K562 (cell line): ENCODE results near the gene MCM7. TPM values are rescaled to one million over a fixed set of nuclear protein-coding genes. Genes with fewer than 3 reads are reported as not detected.

Source experiments
- ATF1 ChIP-seq, 2 experiments: fragments of 450-650 bp in 1 of 2; IDR thresholded peaks; 2 replicates each; pipeline ENCODE4 v1.6.1; 2016; ENCODE audit warnings: missing compliant biosample characterization in 1 of 2, missing genetic modification characterization in 1 of 2
- FOXA3 ChIP-seq, 2 experiments: fragments of 450-650 bp in 1 of 2; sonication (generic) in 1 of 2; formaldehyde crosslinking; IDR thresholded peaks in 1 of 2; conservative IDR thresholded peaks in 1 of 2; 2 replicates each; pipeline versions ENCODE4 v1.4.0 to v1.8.0; 2020 to 2022; ENCODE audit warnings: mild to moderate bottlenecking in 2 of 2, missing genetic modification reagents in 1 of 2
- GATAD2B ChIP-seq: fragments of 450-650 bp; IDR thresholded peaks from 2 replicates; pipeline ENCODE4 v1.6.1; 2017; ENCODE audit warnings: mild to moderate bottlenecking, borderline replicate concordance
- LARP7 ChIP-seq: fragments of 450-650 bp; IDR thresholded peaks from 2 replicates; pipeline ENCODE4 v1.6.1; 2016
- NCOR1 ChIP-seq: fragments of 450-650 bp; IDR thresholded peaks from 2 replicates; pipeline ENCODE4 v1.6.1; 2016; ENCODE audit warnings: mild to moderate bottlenecking, moderate library complexity
- RBBP5 ChIP-seq: fragments of 200-600 bp; sonication (generic); IDR thresholded peaks from 2 replicates; pipeline ENCODE4 v1.6.1; 2012; ENCODE audit warnings: borderline replicate concordance, mild to moderate bottlenecking, low read length, control low read depth, inconsistent platforms; ENCODE audit not compliant: insufficient read depth, poor library complexity, severe bottlenecking
- SMAD1 ChIP-seq: fragments of 150-350 bp; IDR thresholded peaks from 2 replicates; pipeline ENCODE4 v1.6.1; 2014; ENCODE audit warnings: low read length, low read depth; ENCODE audit not compliant: partially characterized antibody
- SMAD4 ChIP-seq: fragments of 250-450 bp; sonication (Bioruptor Pico); conservative IDR thresholded peaks from 2 replicates; pipeline ENCODE4 v1.8.0; 2021; ENCODE audit warnings: inconsistent platforms, mild to moderate bottlenecking, moderate library complexity
- SP1 ChIP-seq: sonication (generic); formaldehyde crosslinking; IDR thresholded peaks from 2 replicates; pipeline ENCODE4 v1.8.1; 2022; ENCODE audit warnings: mild to moderate bottlenecking, missing genetic modification reagents
- TCFL5 ChIP-seq: fragments of 250-450 bp; sonication (Bioruptor Pico); conservative IDR thresholded peaks from 2 replicates; pipeline ENCODE4 v1.6.1; 2021; ENCODE audit warnings: mild to moderate bottlenecking, moderate library complexity, matching md5 sums
- YY1 ChIP-seq, 3 experiments: IDR thresholded peaks; 2 replicates each; pipeline ENCODE4 v1.6.1; 2011; ENCODE audit warnings: low read length in 2 of 3, mild to moderate bottlenecking in 2 of 3, moderate library complexity in 2 of 3, borderline replicate concordance in 1 of 3, control low read depth in 1 of 3, low read depth in 1 of 3; ENCODE audit not compliant: insufficient read depth in 3 of 3, insufficient replicate concordance in 2 of 3, control insufficient read depth in 1 of 3, insufficient read length in 1 of 3; ENCODE audit errors: extremely low read depth in 1 of 3
- ZFX ChIP-seq: sonication (generic); formaldehyde crosslinking; IDR thresholded peaks from 2 replicates; pipeline ENCODE4 v1.8.0; 2022; ENCODE audit warnings: mild to moderate bottlenecking, missing genetic modification reagents, moderate library complexity
- polyA plus RNA-seq, 8 experiments: library from polyadenylated mRNA; depleted of rRNA in 4 of 8; stranded (reverse) in 5 of 8; unstranded in 3 of 8; fragments of >200 nt; fragmentation: Nextera tagmentation in 2 of 8; fragmentation: Illumina TruSeq in 1 of 8; extraction: Ambion mirVana in 2 of 8; extraction: Trizol in 1 of 8; gene quantifications; 2 replicates each; pipeline versions ENCODE4 v1.2.1 to v1.2.3, GENCODE V29; 2011 to 2014; ENCODE audit warnings: inconsistent platforms in 1 of 8, missing spikeins in 1 of 8
- total RNA-seq, 7 experiments: library from RNA; depleted of rRNA in 6 of 7; stranded (reverse); fragments of >200 nt in 6 of 7; fragmentation: Illumina TruSeq in 2 of 7; extraction: Trizol in 2 of 7; gene quantifications; 2 replicates each; pipeline versions ENCODE4 v1.2.1 to v1.2.3, GENCODE V29; 2011 to 2021; ENCODE audit warnings: low replicate concordance in 1 of 7
- TF ChIP-seq, protein P1 (sequence below): fragments of 200-800 bp; sonication (Bioruptor generic); IDR thresholded peaks from 2 replicates; pipeline ENCODE4 v1.6.1; 2017; ENCODE audit warnings: missing genetic modification characterization, missing compliant biosample characterization
- TF ChIP-seq, protein P2 (sequence below), 2 experiments: fragments of 450-650 bp; IDR thresholded peaks; 2 replicates each; pipeline ENCODE4 v1.6.1; 2016
- TF ChIP-seq, protein P3 (sequence below): IDR thresholded peaks from 2 replicates; pipeline ENCODE4 v1.6.1; 2014; ENCODE audit warnings: antibody characterized with exemption
- TF ChIP-seq, protein P4 (sequence below): sonication (generic); formaldehyde crosslinking; IDR thresholded peaks from 2 replicates; pipeline ENCODE4 v1.8.0; 2022; ENCODE audit warnings: mild to moderate bottlenecking, missing genetic modification reagents

The MCM7 gene
- total and polyA plus RNA-seq, 9 of the 15 experiments (the other 6 are each of a cell fraction or from before 2014, with no cell fraction given): 329 to 856 (median 437) TPM

DNA sequence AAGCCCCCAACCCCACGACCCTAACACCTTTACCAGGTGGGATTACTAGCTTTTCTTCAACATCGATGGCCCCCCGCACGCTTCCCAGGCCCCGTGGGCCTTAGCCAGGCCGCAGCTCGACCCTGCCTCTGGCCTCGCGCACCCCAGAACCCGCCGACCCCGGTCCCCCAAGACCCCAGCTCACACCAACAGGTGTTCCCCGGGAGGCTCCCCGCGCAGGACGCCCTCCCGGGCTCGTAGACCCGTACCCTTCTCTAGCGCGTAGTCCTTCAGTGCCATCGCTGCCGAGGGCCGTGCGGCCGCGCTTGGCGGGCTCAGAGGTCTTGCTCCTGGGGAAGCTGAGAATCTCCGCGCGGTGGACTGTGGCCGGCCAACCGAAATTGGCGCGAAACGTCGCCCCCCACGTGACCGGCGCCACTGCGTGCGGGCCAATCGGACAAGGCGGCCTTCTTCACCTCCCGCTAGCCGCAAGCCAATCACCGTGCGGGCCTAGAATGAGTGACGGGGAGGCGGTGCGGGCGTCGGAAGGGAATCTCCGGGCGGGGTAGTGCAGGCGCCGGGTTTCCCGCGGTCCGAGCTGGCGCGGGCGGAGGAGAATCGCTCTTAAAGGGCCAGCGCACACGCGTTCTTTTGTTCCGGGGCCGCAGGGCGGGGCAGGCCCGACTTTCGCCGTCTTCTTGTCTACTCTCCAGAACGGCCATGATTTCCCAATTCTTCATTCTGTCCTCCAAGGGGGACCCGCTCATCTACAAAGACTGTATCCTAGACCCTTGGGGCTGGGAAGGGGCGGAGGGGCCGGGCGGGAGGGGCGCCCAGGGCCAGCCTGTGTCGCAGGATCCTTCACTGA is at the start of gene MCM7, which contains the start of gene AP4M1 (continued):
- TF ChIP-seq SP1 (CRISPR knock-in tag) (peak; percentile 86), TCFL5 (CRISPR knock-in tag) (no peak), YY1 (IDR thresholded peaks at IDR 0.05; ENCODE audit: borderline replicate concordance in 1 of 3, control insufficient read depth in 1 of 3, extremely low read depth in 1 of 3, insufficient read depth in 3 of 3, insufficient read length in 1 of 3, insufficient replicate concordance in 2 of 3, low read depth in 1 of 3, low read length in 2 of 3) (peak in 2 of 3 experiments; percentile 32 to 72), ZFX (CRISPR knock-in tag) (peak; percentile 53), SMAD1 (peak; percentile 63), FOXA3 (CRISPR knock-in tag; conservative IDR thresholded peaks at IDR 0.05 in 1 of 2, IDR thresholded peaks at IDR 0.05 in 1 of 2) (peak in 1 of 2 experiments; percentile 60; a peak in 2 of 4 replicates), NCOR1 (peak; percentile 7; the same call in 1 of the 2 replicates), LARP7 (0 out of 2 replicates have a peak, but pooled peaks have one; percentile 12), RBBP5 (peak; percentile 49), SMAD4 (no peak), ATF1 (CRISPR knock-in tag; IDR thresholded peaks at IDR 0.05) (0 out of 2 replicates have a peak, but pooled peaks have one; percentile 21), ATF1 (tag; IDR thresholded peaks at IDR 0.05) (peak; percentile 78), GATAD2B (no peak)
- TF ChIP-seq, protein P1, sequence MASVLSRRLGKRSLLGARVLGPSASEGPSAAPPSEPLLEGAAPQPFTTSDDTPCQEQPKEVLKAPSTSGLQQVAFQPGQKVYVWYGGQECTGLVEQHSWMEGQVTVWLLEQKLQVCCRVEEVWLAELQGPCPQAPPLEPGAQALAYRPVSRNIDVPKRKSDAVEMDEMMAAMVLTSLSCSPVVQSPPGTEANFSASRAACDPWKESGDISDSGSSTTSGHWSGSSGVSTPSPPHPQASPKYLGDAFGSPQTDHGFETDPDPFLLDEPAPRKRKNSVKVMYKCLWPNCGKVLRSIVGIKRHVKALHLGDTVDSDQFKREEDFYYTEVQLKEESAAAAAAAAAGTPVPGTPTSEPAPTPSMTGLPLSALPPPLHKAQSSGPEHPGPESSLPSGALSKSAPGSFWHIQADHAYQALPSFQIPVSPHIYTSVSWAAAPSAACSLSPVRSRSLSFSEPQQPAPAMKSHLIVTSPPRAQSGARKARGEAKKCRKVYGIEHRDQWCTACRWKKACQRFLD (CRISPR knock-in tag): peak; percentile 85
- TF ChIP-seq, protein P2, sequence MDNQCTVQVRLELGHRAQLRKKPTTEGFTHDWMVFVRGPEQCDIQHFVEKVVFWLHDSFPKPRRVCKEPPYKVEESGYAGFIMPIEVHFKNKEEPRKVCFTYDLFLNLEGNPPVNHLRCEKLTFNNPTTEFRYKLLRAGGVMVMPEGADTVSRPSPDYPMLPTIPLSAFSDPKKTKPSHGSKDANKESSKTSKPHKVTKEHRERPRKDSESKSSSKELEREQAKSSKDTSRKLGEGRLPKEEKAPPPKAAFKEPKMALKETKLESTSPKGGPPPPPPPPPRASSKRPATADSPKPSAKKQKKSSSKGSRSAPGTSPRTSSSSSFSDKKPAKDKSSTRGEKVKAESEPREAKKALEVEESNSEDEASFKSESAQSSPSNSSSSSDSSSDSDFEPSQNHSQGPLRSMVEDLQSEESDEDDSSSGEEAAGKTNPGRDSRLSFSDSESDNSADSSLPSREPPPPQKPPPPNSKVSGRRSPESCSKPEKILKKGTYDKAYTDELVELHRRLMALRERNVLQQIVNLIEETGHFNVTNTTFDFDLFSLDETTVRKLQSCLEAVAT (IDR thresholded peaks at IDR 0.05): peak; percentile 46 to 86; a peak in 2 of 4 replicates
- TF ChIP-seq, protein P3, sequence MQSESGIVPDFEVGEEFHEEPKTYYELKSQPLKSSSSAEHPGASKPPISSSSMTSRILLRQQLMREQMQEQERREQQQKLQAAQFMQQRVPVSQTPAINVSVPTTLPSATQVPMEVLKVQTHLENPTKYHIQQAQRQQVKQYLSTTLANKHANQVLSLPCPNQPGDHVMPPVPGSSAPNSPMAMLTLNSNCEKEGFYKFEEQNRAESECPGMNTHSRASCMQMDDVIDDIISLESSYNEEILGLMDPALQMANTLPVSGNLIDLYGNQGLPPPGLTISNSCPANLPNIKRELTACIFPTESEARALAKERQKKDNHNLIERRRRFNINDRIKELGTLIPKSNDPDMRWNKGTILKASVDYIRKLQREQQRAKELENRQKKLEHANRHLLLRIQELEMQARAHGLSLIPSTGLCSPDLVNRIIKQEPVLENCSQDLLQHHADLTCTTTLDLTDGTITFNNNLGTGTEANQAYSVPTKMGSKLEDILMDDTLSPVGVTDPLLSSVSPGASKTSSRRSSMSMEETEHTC: peak; percentile 78; the same call in 1 of the 2 replicates
- TF ChIP-seq, protein P4, sequence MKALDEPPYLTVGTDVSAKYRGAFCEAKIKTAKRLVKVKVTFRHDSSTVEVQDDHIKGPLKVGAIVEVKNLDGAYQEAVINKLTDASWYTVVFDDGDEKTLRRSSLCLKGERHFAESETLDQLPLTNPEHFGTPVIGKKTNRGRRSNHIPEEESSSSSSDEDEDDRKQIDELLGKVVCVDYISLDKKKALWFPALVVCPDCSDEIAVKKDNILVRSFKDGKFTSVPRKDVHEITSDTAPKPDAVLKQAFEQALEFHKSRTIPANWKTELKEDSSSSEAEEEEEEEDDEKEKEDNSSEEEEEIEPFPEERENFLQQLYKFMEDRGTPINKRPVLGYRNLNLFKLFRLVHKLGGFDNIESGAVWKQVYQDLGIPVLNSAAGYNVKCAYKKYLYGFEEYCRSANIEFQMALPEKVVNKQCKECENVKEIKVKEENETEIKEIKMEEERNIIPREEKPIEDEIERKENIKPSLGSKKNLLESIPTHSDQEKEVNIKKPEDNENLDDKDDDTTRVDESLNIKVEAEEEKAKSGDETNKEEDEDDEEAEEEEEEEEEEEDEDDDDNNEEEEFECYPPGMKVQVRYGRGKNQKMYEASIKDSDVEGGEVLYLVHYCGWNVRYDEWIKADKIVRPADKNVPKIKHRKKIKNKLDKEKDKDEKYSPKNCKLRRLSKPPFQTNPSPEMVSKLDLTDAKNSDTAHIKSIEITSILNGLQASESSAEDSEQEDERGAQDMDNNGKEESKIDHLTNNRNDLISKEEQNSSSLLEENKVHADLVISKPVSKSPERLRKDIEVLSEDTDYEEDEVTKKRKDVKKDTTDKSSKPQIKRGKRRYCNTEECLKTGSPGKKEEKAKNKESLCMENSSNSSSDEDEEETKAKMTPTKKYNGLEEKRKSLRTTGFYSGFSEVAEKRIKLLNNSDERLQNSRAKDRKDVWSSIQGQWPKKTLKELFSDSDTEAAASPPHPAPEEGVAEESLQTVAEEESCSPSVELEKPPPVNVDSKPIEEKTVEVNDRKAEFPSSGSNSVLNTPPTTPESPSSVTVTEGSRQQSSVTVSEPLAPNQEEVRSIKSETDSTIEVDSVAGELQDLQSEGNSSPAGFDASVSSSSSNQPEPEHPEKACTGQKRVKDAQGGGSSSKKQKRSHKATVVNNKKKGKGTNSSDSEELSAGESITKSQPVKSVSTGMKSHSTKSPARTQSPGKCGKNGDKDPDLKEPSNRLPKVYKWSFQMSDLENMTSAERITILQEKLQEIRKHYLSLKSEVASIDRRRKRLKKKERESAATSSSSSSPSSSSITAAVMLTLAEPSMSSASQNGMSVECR: peak; percentile 70; the same call in 1 of the 2 replicates
